Activated CD4-positive, alpha-beta T cell treated with anti-CD3 and anti-CD28 coated beads, Interleukin-2, amount 50 U/mL, for 1 hour (primary cell): ENCODE data around the gene ATP1A2.

Experiments used
- DNase-seq: peaks from one replicate; pipeline ENCODE4 v3.0.0-alpha.2; 2020

ATP1A2 gene

DNA sequence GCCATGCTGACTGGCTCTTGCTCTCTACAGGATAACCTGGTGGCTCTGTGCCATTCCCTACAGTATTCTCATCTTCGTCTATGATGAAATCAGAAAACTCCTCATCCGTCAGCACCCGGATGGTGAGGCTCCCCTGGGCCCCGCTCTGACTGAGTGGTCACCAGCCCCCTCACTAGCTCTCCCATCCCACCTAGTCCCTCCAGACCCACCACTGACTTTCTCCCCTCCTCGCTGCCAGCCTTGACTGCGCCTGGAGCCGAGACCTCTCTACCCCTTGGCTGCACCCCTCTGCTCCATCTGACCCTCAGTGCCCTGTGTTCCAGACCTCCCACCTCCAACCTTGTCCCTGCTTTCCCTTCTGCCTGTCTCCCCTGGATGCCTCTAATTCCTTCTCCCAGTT lies 70.7 kb downstream of the ATP1A2 start:
- no peak for DNase-seq

DNA sequence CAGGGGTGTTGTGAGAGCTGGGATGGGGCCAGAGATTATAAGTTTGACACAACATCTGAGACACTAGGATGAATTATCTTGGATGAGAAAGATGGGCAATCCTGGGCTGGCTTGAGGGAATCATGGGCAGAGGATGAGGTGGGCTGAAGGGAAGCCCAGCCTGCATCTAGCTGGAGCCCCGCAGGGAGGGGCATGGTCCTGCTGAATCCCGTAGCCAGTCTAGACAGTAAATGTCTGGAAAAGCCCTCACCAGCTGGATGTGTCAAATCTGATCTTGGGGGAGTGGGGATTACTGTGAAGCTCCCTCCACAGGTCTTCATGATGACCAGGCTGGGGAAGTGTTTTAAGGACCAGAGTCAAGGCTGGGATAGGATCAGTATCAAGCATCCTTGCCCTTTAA lies 71.2 kb downstream of the ATP1A2 start:
- no peak for DNase-seq

DNA sequence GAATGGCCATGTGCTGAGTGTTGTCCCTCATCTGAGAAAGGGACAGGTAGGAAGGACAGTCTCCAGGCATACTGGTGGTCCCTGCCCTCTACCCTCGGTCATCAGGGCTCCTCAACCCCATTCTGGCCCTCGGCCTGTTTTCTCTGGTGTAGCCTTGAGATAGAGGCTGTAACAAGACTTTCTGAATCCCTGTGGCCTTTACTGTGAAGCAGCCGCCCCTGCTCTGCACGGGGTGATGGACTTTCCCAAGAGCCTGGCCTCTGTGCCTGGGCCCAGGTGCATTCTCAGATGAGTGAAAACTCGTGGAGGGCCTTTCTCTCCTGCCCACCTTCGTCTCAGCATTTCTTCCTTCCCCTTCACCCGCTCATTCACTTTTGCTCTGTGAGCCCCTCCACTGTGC lies 71.8 kb downstream of the ATP1A2 start:
- no peak for DNase-seq

DNA sequence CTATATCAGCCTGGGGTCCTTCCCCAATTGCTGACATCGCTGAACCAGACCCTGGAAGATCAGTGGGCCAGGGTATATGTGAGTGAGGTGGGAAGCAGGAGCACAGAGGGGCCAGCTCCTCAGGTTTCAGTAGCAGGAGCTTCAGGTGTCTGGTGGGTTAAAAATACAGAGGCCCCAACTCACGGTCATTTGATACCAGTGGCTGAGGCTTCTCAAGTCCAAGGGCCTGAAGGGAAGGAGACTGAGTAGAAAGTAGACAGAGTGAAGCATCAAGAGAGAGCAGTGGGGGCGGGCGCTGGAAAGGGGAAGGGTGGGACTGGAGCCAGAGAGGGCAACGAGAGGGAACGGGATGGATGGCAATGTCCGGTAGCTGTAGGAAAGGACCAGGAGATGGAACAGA lies 72.8 kb downstream of the ATP1A2 start:
- no peak for DNase-seq

DNA sequence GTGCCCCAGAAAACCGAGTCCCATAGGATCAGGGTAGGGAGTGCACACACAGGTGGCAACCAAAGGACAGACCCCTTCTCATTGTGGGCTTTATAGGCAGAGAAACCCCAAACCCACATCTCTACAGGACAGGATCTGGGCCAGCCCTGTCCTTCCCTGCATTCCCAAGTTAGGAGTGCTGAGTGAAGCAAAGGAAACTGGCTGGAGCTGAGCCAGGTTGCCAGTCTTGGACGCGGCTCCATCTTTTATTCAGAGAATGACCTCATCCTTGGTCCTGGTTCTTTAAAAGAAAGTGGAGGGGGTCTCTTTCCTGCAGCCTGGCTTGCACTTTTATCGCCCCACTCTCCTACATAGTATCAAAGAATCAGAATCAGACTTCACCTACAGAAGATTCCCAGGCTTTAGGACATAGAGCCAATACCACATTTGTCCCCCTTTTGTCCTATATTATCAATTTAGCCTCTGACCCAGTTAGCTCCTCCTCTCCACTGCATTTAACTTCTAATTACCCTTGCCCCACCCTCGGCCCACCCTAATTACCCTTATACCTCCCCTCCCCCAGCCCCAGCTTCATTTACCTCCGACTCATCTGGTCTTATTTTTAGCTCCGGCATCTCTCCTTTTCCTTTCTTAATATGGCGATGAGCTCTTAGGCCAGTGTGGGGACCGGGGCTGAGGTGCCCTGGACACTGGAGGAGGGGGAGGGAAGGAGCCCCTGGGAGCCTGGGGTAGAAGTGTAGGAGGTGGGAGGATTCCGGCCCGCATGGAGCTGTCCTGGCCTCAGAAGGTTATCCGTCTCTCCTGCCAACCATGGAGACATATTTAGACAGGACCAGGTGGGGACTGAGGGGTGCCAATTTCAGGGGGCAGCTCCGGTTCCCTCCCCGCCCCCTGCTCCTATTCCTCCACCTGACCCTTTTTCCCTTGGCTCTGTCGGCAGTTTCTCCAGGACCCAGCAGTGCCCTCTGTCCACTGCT lies 74.4 kb downstream of the ATP1A2 start, which contains the start of gene CASQ1:
TSS of gene CASQ1 (plus strand) at position 927 of the 977 bp plus-strand sequence. CDS start 177 bp downstream, outside the sequence.
- no peak for DNase-seq

DNA sequence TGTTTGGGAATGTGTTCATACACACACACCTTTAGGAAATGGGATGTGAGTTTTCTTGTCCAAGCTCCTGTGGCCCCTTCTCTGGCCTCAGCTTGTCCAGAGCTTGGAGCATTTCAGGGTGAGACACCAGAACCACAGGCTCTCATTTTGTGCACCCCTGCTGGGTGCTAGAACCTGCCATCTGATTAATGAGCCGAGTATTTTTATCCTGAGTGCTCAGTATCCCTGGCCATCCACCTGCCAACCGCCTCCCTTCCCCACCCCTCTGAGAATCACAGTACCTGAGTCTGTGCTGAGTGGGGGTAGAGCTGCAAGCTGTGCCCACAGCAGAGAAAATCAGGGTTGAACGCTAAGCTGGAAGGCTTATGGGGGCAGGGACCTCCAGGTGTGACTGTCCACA lies 76.2 kb downstream of the ATP1A2 start:
- no peak for DNase-seq

DNA sequence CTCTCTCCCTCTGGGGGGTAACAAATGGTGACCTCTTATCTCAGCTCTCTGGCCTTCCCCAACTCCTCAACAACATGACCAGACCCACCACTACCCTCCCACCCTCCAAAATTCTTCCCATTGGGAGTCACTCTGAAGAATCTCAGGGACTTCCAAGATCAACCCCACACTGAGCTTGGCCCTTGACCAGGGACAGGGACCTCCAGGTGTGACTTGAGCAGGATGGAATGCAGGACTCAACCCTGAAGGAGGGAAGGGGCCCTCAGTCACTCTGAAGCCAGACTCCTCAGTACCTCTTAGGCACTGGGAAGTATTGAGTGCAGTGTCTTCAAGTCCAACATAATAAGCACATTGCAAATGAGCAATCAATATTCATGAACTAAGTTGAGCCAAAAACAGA lies 76.7 kb downstream of the ATP1A2 start:
- no peak for DNase-seq
